GM21423 (cell line): Measurements from ENCODE around the gene KANTR.
"Not testable (repeated sequence)": the region's sequence is repeated elsewhere in the genome, so short reads cannot be mapped to it uniquely, and the experiment has no call there.

Source experiments
- ATAC-seq: cut with Tn5 transposase; IDR thresholded peaks from one replicate; pipeline ENCODE4 v1.9.1; 2021; ENCODE audit warnings: mild to moderate bottlenecking, moderate library complexity; ENCODE audit not compliant: unreplicated experiment

KANTR gene

GRCh38 chrX:53122013-53122412 lies 28.1 kb downstream of the KANTR start:
- no peak for ATAC-seq

- ATAC-seq, result no peak
Observed at GRCh38 chrX:53125506-53125905, 31.6 kb downstream of the KANTR start.

- ATAC-seq, result no peak
Observed at GRCh38 chrX:53126377-53126776, 32.4 kb downstream of the KANTR start.

- ATAC-seq, result no peak
Observed at GRCh38 chrX:53128097-53128749, 34.3 kb downstream of the KANTR start.

GRCh38 chrX:53133400-53133799 lies 39.5 kb downstream of the KANTR start:
- no peak for ATAC-seq

GRCh38 chrX:53135581-53135980 lies 41.6 kb downstream of the KANTR start:
- ATAC-seq, result no peak

GRCh38 chrX:53153581-53153980 lies 59.6 kb downstream of the KANTR start:
- ATAC-seq, result no peak

- ATAC-seq, result no peak
Observed at GRCh38 chrX:53155512-53156206, 61.7 kb downstream of the KANTR start.

GRCh38 chrX:53156207-53156596 lies 62.3 kb downstream of the KANTR start:
- no peak for ATAC-seq

GRCh38 chrX:53159184-53159583 lies 65.2 kb downstream of the KANTR start:
- ATAC-seq, result no peak

- no peak for ATAC-seq
Observed at GRCh38 chrX:53160297-53160983, 66.5 kb downstream of the KANTR start.

- ATAC-seq, result no peak
Observed at GRCh38 chrX:53163436-53163835, 69.5 kb downstream of the KANTR start.

GRCh38 chrX:53164566-53164965 lies 70.6 kb downstream of the KANTR start:
- ATAC-seq, result not testable (repeated sequence)

GRCh38 chrX:53166103-53166502 lies 72.2 kb downstream of the KANTR start:
- ATAC-seq, result no peak

GRCh38 chrX:53171356-53171755 lies 77.4 kb downstream of the KANTR start:
- no peak for ATAC-seq
